SKM-1 treated with dmso at 0.1 percent for 144 hours (cell line): ENCODE data around the gene GRK7.
"Not testable (repeated sequence)": the region's sequence is repeated elsewhere in the genome, so short reads cannot be mapped to it uniquely, and the experiment has no call there.

ENCODE experiments used
- DNase-seq: peaks from one replicate; lab custom pipeline; 2025; ENCODE audit not compliant: unreplicated experiment; lab: John Stamatoyannopoulos, UW

The GRK7 gene

GRCh38 chr3:141793476-141794260 lies 30.5 kb downstream of the GRK7 start:
- no peak for DNase-seq

- DNase-seq, result no peak
These were observed 32.1 kb downstream of the GRK7 start for GRCh38 chr3:141795276-141795675.

- no peak for DNase-seq
These were observed 32.5 kb downstream of the GRK7 start for GRCh38 chr3:141795741-141796080.

GRCh38 chr3:141796081-141796888 lies 33.1 kb downstream of the GRK7 start:
- DNase-seq, result peak; percentile 61

- no peak for DNase-seq
These were observed 33.9 kb downstream of the GRK7 start for GRCh38 chr3:141796889-141797781.

GRCh38 chr3:141797819-141798447 lies 34.7 kb downstream of the GRK7 start:
- no peak for DNase-seq

- DNase-seq, result no peak
These were observed 35.2 kb downstream of the GRK7 start for GRCh38 chr3:141798448-141798845.

- no peak for DNase-seq
These were observed 39.3 kb downstream of the GRK7 start for GRCh38 chr3:141802316-141803077.

GRCh38 chr3:141803538-141803937 lies 40.3 kb downstream of the GRK7 start:
- DNase-seq, result not testable (repeated sequence)

GRCh38 chr3:141804447-141804777 lies 41.2 kb downstream of the GRK7 start:
- no peak for DNase-seq

- DNase-seq, result no peak
These were observed 41.8 kb downstream of the GRK7 start for GRCh38 chr3:141804778-141805639.

GRCh38 chr3:141807277-141808033 lies 44.2 kb downstream of the GRK7 start:
- no peak for DNase-seq

- no peak for DNase-seq
These were observed 45.4 kb downstream of the GRK7 start for GRCh38 chr3:141808586-141808985.

GRCh38 chr3:141810161-141810560 lies 47.0 kb downstream of the GRK7 start:
- DNase-seq, result no peak

- no peak for DNase-seq
These were observed 48.1 kb downstream of the GRK7 start for GRCh38 chr3:141811348-141811747.

GRCh38 chr3:141812084-141812483 lies 48.9 kb downstream of the GRK7 start:
- no peak for DNase-seq

- DNase-seq, result no peak
These were observed 49.4 kb downstream of the GRK7 start for GRCh38 chr3:141812586-141812985.
